ENCODE data around the gene CCNY. TPM values are rescaled to one million over a fixed set of nuclear protein-coding genes. Genes with fewer than 3 reads are reported as not detected.

Gene CCNY
- total RNA-seq, 8 experiments from 2014 or later = 24.8 to 57.1 (median 32.4) TPM

GRCh38 chr10:35438718-35439571 lies 102.6 kb downstream of the CCNY start:
- WGBS, 10 experiments = 92 to 100% (median 100%) methylated on average over 1 to 3 of the region's 3 CpGs
- ATAC-seq (replicated peaks in 6 of 8) = no peak
- no peak overlapping the region for H3K4me3 ChIP-seq
- H3K4me1 ChIP-seq (replicated peaks in 1 of 2) = peaks cover 3 to 4% of the 10 kb centered on the region in 2 donors
- H3K27ac ChIP-seq = no peak overlapping the region
- in situ Hi-C loops (cut with MboI; ENCODE audit: low pct_unique_long_range_greater_than_20kb in 2 of 9, low sequenced_read_pairs in 9 of 9, unreplicated experiment in 9 of 9) = no loop called here

- Histone ChIP-seq H3K4me1 (replicated peaks in 1 of 2) (no peaks in the 10 kb centered on the region), H3K27ac (no peak overlapping the region), H3K4me3 (no peak overlapping the region)
- no peak for ATAC-seq (replicated peaks in 6 of 8)
- in situ Hi-C loops (cut with MboI; ENCODE audit: low pct_unique_long_range_greater_than_20kb in 2 of 9, low sequenced_read_pairs in 9 of 9, unreplicated experiment in 9 of 9) = no loop called here
- WGBS, 10 experiments = 60 to 92% (median 87%) methylated on average over 1 to 2 of the region's 2 CpGs; no CpG with 5 or more reads in 5 of the 10 experiments
These were observed 103.7 kb downstream of the CCNY start for GRCh38 chr10:35440016-35440415.

GRCh38 chr10:35442028-35442427 lies 105.7 kb downstream of the CCNY start:
- in situ Hi-C loops (cut with MboI; ENCODE audit: low pct_unique_long_range_greater_than_20kb in 2 of 9, low sequenced_read_pairs in 9 of 9, unreplicated experiment in 9 of 9) = no loop called here
- WGBS, 10 experiments = 57 to 100% (median 83%) methylated on average over 1 of the region's 1 CpG; no CpG with 5 or more reads in 4 of the 10 experiments
- no peak for ATAC-seq (replicated peaks in 6 of 8)
- Histone ChIP-seq H3K4me1 (replicated peaks in 1 of 2) (no peaks in the 10 kb centered on the region), H3K4me3 (no peak overlapping the region), H3K27ac (no peak overlapping the region)

- no peak for ATAC-seq (replicated peaks in 6 of 8)
- in situ Hi-C loops (cut with MboI; ENCODE audit: low pct_unique_long_range_greater_than_20kb in 2 of 9, low sequenced_read_pairs in 9 of 9, unreplicated experiment in 9 of 9) = no loop called here
- Histone ChIP-seq H3K4me3 (no peak overlapping the region), H3K4me1 (replicated peaks in 1 of 2) (peaks cover 3 to 5% of the 10 kb centered on the region in 2 donors), H3K27ac (no peak overlapping the region)
- WGBS, 10 experiments = 91 to 100% (median 100%) methylated on average over 3 to 4 of the region's 4 CpGs; no CpG with 5 or more reads in 3 of the 10 experiments
These were observed 106.3 kb downstream of the CCNY start for GRCh38 chr10:35442592-35442991.

GRCh38 chr10:35443858-35444257 lies 107.5 kb downstream of the CCNY start:
- H3K27ac ChIP-seq = no peak overlapping the region
- WGBS, 10 experiments = 80 to 100% (median 100%) methylated on average over 1 to 3 of the region's 3 CpGs; no CpG with 5 or more reads in 3 of the 10 experiments
- peaks cover 16 to 18% of the 10 kb centered on the region in 2 donors for H3K4me1 ChIP-seq (replicated peaks in 1 of 2)
- H3K4me3 ChIP-seq = no peak overlapping the region
- ATAC-seq (replicated peaks in 6 of 8) = no peak
- in situ Hi-C loops (cut with MboI; ENCODE audit: low pct_unique_long_range_greater_than_20kb in 2 of 9, low sequenced_read_pairs in 9 of 9, unreplicated experiment in 9 of 9) = no loop called here

- Histone ChIP-seq H3K27ac (no peak overlapping the region), H3K4me1 (replicated peaks in 1 of 2) (peaks cover 18 to 26% of the 10 kb centered on the region in 2 donors), H3K4me3 (no peak overlapping the region)
- no peak for ATAC-seq (replicated peaks in 6 of 8)
- WGBS, 10 experiments = 80 to 100% (median 93%) methylated on average over 2 to 3 of the region's 4 CpGs; no CpG with 5 or more reads in 1 of the 10 experiments
- in situ Hi-C loops (cut with MboI; ENCODE audit: low pct_unique_long_range_greater_than_20kb in 2 of 9, low sequenced_read_pairs in 9 of 9, unreplicated experiment in 9 of 9) = no loop called here
These were observed 109.0 kb downstream of the CCNY start for GRCh38 chr10:35445150-35445884.

- in situ Hi-C loops (cut with MboI; ENCODE audit: low pct_unique_long_range_greater_than_20kb in 2 of 9, low sequenced_read_pairs in 9 of 9, unreplicated experiment in 9 of 9) = no loop called here
These were observed 110.1 kb downstream of the CCNY start for GRCh38 chr10:35446439-35446838.

GRCh38 chr10:35447693-35448407 lies 111.5 kb downstream of the CCNY start:
- peaks cover 18 to 26% of the 10 kb centered on the region in 2 donors for H3K4me1 ChIP-seq (replicated peaks in 1 of 2)
- peak; percentile 64 to 95 (median 88) for ATAC-seq (replicated peaks in 6 of 8)
- peak overlapping the region in 1 of 2 donors; percentile 63 for H3K27ac ChIP-seq
- no peak overlapping the region for H3K4me3 ChIP-seq
- WGBS, 10 experiments = 0 to 60% (median 20%) methylated on average over 1 to 11 of the region's 14 CpGs; no CpG with 5 or more reads in 1 of the 10 experiments
- in situ Hi-C loops (cut with MboI; ENCODE audit: low pct_unique_long_range_greater_than_20kb in 2 of 9, low sequenced_read_pairs in 9 of 9, unreplicated experiment in 9 of 9) = no loop called here

More at GRCh38 chr10:35446439-35446838, 110.1 kb downstream of the CCNY start:
- Histone ChIP-seq H3K27ac (no peak overlapping the region), H3K4me3 (no peak overlapping the region), H3K4me1 (replicated peaks in 1 of 2) (peaks cover 18 to 26% of the 10 kb centered on the region in 2 donors)
- 60 to 100% (median 100%) methylated on average over 1 to 2 of the region's 2 CpGs; no CpG with 5 or more reads in 6 of the 10 experiments for WGBS, 10 experiments
- ATAC-seq (replicated peaks in 6 of 8) = no peak

- Histone ChIP-seq H3K4me1 (replicated peaks in 1 of 2) (peaks cover 18 to 26% of the 10 kb centered on the region in 2 donors), H3K27ac (peak overlapping the region in 1 of 2 donors; percentile 63), H3K4me3 (no peak overlapping the region)
- in situ Hi-C loops (cut with MboI; ENCODE audit: low pct_unique_long_range_greater_than_20kb in 2 of 9, low sequenced_read_pairs in 9 of 9, unreplicated experiment in 9 of 9) = no loop called here
- ATAC-seq (replicated peaks in 6 of 8) = peak; percentile 8 to 43 (median 27)
- WGBS, 10 experiments = 50 to 100% (median 92%) methylated on average over 1 to 4 of the region's 11 CpGs; no CpG with 5 or more reads in 5 of the 10 experiments
These were observed 112.7 kb downstream of the CCNY start for GRCh38 chr10:35448687-35449662.

GRCh38 chr10:35449944-35450343 lies 113.6 kb downstream of the CCNY start:
- in situ Hi-C loops (cut with MboI; ENCODE audit: low pct_unique_long_range_greater_than_20kb in 2 of 9, low sequenced_read_pairs in 9 of 9, unreplicated experiment in 9 of 9) = no loop called here
- H3K4me3 ChIP-seq = no peak overlapping the region
- peaks cover 18 to 26% of the 10 kb centered on the region in 2 donors for H3K4me1 ChIP-seq (replicated peaks in 1 of 2)
- H3K27ac ChIP-seq = no peak overlapping the region
- no peak for ATAC-seq (replicated peaks in 6 of 8)
- 60 to 94% (median 86%) methylated on average over 1 to 5 of the region's 5 CpGs; no CpG with 5 or more reads in 6 of the 10 experiments for WGBS, 10 experiments

GRCh38 chr10:35451151-35452016 lies 115.1 kb downstream of the CCNY start:
- WGBS, 10 experiments = 17 to 100% (median 94%) methylated on average over 1 to 5 of the region's 8 CpGs; no CpG with 5 or more reads in 2 of the 10 experiments
- ATAC-seq (replicated peaks in 6 of 8) = peak in 3 of 8 experiments; percentile 32 to 60 (median 48)
- Histone ChIP-seq H3K4me1 (replicated peaks in 1 of 2) (peaks cover 27 to 37% of the 10 kb centered on the region in 2 donors), H3K27ac (no peak overlapping the region), H3K4me3 (no peak overlapping the region)
- in situ Hi-C loops (cut with MboI; ENCODE audit: low pct_unique_long_range_greater_than_20kb in 2 of 9, low sequenced_read_pairs in 9 of 9, unreplicated experiment in 9 of 9) = no loop called here

Data from motor neuron (in vitro differentiated cells).